GM21528 (cell line): ENCODE measurements around the gene COMP.

ENCODE experiments used
- ATAC-seq: cut with Tn5 transposase; IDR thresholded peaks from one replicate; pipeline ENCODE4 v1.9.1; 2021; ENCODE audit warnings: mild to moderate bottlenecking, moderate library complexity; ENCODE audit not compliant: unreplicated experiment, low FRiP score

COMP gene

DNA sequence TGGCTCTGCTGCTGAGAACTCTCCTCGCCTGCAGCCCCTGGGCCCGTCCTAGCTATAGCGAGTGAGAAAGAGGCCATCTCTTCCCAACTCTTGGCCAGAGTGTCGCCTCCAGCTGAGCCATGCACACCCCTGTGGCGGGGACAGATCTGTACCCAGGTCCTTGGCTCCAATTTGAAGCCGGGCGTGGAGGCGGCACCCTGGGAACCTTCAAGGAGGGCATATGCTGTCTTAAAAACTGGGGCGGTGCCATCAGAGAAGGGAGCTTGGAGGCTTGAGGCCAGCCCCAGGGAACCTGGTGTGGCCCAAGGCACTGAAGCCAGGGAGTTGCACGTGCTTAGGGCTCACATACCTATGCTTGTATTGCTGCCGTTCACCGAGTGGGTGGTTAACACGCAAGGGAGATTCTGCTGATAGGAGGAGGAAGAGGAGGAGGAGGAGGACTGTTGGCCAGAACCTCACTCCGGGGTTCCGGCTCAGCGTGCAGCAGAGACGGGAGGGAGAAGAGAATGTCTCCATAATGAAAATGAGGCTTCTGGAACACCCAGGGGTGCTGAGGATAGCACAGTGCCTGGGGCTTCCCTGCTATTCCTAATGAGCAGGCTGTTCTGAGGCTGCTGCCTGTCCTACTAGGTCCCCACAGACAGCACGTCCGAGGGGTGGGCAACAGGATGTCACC is 40.7 kb downstream of the COMP start:
- no peak for ATAC-seq

DNA sequence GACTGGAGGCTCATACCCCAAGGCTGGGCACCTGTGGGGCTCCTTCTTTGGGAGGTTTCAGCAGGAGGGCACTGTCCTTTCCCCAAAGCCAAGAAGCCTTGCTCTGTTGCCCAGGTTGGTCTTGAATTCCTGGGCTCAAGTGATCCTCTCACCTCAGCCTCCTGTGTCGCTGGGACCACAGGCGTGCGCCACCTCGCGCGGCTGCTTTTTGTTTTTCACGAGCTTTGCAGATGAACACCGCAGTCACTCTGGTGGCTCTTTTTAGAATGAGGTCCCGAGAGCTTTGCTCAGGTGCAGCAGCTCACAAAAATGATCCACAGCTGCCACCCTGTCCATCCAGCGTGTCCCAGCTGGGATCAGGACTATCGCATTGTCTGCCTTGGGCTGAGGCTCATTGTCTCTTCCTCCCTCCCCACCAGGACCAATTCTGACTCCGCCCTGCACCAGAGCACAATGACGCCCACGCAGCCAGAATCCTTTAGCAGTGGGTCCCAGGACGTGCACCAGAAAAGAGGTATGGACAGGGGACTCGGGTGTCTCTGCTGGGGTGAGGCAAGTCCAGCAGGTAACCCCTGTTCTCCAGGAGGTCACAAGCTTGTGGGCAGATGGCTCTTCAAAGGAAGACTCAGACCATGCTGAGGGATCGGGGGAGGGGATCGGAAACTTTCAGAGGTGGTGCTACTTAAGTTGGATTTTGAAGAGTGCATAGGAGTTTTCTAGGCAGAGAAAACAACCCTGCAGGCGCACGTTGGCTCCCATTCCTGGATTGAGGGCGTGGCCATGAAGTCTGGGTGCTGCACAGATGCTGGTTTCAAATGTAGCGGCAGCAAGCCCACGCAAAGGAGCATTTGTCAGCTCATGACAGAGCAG is 41.5 kb downstream of the COMP start:
- ATAC-seq, result no peak

DNA sequence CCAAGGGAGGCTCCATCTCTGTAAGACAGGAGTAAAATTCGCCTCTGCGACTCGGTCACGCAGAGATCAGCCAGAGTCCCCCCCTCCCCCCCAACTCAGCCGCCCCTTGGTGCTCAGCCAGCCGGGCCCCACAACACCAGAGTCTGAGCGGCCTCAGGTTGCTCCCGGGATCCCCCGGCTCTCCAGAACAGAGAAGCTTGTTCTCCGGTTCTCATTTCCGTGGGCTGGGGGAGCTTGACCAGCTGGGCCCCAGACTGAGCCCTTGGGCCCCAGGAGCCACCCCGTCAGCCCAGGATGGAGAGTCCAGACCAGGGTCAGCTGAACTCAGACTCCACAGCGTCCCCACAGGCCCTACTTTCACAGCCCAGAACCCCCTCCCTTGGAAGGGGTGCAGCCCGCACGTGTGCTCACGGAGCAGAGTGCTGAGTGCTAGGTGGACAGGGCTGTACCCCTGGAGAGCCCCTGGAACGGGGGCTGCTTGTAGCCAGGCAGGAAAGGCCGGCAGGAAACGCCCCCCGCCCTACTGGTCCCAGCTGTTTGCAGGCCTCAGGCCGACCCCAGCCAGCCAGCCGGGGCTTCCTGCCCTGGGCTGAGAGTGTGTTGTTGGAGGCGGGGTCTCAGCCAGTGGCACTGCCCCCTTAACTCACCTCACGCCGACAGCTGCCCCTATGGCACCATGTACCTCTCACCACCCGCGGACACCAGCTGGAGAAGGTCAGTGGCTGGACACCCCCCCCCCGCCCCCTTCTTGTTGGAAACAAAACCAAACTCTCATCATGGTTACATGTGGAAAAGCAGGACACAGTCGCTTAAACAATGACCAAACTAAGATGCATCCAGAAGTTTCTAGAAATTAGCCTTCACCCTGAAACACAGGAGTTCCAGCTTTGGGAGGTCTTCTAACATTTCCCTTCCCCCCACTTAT is 44.4 kb downstream of the COMP start:
- no peak for ATAC-seq

DNA sequence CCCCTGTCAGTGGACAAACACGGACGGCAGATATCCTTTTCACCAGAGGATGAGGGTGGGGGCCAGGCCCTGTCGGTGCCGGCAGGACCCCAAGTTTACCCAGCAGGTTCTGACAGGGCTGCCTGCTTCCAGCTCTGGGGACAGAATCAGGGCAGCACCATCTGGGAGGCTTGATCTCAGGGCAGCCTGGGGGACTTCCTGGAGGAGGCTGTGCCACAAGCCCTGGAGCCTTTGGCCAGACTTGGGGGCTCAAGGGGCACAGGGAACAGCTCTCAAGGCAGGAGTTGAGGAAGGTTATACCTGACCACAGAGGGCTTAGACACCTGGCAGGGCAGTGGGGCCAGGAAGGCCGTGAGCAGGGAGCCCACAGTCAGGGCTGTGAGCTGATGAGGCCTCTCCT is 45.2 kb downstream of the COMP start:
- no peak for ATAC-seq

DNA sequence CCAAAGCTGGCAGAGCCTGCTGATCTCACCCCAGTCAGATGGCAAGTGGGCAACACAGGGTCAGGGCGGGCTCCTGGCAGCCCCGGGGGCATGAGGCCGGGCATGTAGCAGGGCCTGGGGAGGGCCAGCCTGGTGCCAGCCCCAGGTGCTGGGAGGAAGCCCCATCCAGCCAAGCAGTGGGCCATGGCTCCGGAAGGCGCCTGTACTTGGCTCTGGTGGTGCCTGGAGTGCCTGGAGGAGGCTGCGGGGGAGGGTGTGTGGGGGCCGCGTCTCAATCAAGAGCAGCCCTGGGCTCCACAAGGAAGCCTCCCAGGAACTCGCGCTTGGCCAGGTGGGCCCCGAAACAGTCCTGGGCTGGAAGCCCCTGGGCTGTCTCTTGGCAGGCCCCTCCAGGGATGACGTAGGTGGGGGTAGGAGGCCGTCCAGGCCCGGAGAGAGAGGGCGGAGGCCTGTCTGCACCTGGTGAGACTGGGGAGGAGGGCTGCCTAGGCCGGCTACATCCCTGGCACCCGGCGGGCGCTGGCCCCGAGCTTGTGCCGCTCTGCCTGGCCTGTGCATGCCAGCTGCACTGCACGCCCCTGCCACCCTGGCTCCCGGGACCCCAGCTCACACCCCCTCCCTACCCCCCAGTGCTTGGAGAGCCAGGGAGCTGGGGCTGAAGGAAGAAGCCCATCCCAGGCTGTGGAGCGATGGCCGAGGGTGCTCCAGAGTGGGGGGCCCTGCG is 45.9 kb downstream of the COMP start:
- no peak for ATAC-seq

DNA sequence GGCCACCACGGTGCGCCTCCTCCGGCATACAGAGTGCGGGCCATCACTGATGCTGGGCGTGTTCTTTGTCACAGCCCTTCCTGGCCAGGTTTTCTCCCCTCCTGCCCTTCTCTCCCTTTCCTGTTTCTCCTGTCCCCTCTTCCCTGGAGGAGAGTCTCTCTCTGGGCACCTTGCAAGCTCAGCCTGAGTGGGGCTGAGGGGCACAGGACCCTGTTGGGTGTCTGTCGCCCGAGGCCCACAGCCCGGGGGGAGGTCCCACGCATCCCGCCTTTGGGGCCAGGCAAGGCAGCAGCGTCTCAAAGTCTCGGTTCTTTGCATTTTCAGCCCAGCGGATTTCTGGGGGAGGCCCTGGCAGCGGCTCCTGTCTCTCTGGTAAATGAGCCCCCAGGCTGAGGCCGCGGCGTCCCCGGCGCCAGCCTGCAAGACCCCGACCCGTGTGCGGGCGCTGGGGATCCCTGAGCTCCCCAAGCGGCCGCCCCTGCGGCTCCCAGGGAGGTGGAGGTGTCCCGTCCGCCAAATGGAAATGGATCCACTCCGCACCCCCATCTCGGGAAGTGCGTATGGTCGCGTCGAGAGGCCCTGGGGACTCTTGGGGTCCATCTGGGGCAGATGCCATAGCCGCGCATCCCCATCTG is 47.2 kb downstream of the COMP start:
- ATAC-seq, result no peak

DNA sequence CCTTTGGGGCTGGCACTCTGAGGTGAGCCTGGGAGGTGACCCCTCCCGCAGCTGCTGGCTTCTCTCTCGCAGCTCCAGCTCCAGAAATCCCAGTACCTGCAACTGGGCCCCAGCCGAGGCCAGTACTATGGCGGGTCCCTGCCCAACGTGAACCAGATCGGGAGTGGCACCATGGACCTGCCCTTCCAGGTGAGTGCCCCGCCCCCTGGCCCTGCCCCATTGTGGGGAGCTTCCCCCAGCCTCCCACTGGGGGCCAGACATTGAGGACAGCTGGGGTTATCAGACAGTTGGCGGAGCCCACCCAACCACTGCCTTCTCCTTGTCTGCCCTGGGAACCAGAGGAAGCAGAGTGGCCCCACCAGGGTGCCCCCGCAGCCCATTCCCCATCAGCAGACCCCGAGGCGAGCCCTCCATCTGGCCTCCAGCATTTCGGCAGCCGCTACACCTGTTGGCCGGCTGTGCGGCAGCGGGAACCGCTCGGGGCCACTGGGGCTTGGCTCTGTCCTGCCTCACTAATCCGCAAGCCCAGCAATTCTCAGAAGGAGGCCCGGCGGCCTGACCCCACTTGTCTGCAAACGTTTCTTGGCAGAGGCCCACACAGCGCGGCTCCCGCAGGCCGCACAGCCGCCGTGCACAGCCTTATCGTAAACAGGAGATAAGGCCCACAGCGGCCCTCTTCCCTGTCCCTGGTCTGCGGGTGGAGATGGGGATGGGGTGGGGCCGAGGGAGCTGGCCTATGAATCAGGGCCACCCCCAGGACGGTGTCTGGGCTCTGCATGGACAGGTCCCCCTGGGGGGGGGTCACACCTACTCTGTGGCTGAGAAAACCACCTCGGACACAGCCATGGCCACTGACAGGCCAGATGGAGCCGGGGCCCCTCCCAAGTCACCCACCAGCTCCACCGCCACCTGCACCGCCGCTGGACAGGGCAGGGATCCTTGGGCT is 48.0 kb downstream of the COMP start:
- no peak for ATAC-seq

DNA sequence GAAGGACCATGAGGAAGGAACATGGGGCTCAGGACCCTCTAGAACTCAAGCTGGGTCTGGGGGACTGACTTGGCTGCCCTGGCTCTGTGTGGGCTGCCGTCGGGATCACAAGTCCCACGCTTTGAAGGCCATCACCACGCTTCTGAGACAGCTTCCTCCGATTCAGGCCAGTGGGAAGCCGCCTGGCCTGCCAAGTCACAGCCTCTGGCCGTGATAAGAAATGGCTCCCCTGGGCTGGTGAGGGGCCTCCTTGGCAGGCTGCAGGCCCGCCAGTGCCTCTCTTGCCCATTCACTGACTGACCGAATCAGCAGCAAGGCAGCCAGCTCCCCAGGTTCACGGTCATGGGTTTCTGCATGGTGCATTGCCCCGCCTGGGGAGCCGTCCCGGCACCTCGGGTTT is 48.8 kb downstream of the COMP start:
- ATAC-seq, result no peak

DNA sequence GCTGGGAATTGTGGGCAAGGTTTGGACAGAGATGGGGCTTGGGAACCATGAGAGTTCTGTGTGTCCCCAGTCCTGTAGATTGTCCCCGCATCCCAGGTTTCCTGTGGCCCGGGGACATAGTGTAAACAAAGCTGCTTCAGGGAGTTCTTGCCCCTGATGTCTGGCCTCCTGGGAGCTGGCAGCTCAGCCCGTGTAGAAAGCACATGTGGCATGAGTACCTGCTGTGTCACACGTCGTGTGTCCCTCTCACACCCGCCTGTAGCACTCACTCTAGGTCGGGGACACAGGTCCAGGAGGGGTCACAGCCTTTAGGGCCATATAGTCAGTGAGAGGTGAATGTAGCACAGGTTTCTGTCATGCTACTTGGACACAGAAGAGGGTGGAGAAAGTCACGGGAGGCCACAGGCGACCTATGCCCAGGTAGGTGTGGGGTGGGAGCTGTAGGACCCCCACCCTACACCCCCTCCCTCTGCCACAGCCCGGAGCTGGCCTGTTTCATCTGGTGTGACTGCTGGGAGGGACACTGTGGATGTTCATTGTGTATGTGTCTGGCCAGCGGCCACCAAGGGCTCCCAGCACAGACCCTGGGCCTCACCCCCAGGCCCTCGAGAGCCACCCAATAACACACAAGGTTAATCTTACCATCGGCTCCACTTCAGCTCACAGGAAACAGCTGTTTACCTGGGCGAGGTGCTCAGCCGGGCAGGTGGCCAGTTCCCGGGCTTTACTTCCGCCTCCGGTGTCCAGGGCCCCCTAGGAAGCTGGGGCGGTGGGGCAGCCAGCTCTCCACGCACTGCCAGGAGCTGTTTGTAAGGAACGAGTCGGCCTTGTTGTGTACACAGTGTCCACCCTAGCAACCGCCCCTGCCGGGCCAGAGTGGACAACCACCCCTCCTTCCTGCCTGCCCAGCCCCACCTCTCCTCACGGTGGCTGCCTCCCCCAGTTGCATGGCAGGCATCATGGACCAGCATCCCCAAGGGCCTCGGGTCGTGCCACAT is 49.7 kb downstream of the COMP start:
- ATAC-seq, result no peak

DNA sequence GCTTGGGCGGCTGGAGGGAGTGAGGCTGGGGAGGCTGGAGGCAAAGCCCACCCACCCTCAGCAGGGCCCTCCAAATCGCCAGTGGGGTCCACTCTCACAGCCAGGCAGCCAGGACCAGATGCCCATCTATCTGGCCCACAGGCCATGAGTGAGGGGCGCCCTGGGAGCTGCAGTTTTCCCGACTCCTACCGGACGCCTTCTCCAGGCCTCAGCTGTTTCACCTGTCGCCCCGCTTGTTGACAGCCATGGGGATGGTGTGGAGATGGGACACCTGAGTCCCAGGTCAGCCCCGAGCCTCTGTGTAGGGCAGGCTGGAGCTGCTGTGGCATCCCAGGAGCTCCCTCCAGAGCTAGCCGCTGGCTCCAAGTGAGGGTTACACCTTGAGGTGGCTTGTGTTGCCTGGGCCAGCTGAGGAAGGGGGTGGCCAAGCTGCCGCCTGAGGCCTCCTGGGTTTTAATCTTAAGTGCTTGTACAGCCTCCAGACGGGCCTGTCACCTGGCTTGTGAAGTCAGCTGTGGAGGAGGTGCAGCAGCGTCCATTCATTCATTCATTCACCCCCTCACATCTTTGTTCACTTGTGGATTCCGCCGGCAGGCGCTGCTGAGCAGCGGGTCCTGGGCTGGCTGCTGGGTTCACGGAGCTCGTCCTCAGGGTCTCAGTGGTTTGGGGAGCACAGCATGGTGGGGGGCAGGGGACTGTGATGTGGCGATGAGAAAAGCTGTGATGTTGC is 52.0 kb downstream of the COMP start:
- no peak for ATAC-seq

DNA sequence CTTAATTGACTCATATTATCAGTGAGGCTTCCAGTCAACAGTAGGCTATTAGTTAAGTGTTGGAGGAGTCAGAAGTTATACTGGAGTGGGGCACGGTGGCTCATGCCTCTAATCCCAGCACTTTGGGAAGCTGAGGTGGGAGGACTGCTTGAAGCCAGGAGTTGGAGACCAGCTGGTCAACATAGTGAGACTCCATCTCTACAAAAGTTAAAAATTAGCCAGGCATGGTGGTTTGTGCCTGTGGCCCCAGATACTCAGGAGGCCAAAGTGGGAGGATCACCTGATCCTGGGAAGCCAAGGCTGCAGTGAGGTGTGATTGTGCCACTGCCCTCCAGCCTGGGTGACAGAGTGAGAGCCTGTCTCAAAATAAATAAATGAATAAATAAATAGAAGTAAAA is 53.2 kb downstream of the COMP start:
- ATAC-seq, result no peak

DNA sequence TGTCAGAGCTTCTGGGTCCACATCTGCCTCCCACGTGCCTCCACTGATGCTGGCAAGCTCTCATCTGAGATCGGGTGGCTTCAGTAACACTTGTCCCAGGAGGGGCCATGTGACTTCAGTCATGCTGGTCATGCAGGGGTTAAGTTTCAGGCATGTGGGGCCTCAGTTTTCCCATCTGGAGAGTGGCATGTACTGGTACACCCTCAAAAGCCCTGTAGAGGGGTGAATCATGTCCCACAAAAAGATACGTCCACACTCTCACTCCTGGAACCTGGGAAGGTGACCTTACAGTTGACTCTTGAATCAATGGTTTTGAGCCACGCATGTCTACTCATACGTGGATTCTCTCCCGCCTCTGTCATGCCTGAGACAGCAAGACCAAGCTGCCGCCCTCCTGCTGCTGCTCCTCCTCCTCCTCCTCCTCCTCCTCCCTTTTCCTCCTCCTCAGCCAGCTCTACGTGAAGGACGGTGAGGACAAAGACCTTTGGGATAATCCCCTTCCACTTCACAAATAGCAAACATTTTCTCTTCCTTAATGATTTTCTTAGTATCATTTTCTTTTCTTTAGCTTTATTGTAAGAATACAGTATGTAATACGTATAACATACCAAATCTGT is 53.7 kb downstream of the COMP start:
- no peak for ATAC-seq

DNA sequence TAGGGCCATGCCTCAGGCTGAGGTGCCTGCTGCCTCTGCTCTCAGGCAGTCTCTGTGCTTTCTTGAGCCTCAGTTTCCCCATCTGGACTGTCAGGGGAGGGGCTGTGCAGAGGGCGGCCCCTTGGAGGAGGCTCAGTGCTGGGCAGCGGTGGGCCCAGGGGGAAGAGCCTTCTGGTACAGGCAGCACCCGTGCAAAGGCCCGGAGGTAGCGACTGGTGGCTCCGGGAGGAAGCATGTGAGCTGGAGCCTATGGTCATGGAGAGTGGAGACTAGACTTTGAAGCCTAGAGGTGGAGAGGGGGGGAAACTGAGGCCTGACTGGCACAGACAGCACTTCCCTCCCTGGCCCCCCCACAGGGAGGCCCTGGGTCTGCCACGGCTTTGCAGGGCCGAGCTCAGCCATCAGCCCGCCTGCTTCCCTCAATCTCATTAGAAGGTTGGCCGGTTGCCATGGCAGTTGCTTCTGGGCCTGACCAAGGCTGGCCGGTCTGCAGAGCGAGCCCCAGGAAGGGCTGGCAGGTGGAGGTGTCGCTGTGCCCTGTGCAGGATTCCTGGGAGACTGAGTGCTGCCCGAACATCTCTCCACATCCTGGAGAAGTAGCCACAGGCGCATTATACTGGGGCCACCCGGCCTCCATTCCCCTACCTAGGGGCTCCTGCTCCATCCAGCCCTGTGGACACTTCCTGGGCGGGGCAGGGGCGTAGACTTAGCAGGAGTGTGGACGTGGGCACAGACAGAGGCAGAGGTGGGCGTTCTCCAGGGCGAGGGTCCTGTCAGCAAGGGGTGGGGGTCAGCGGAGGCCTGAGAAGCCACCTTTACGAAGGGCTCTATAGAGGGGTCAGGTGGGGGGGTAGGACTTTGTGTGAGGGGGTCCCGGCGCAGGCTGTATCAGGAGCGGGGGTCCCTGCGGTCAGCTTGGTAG is 54.4 kb downstream of the COMP start:
- no peak for ATAC-seq

DNA sequence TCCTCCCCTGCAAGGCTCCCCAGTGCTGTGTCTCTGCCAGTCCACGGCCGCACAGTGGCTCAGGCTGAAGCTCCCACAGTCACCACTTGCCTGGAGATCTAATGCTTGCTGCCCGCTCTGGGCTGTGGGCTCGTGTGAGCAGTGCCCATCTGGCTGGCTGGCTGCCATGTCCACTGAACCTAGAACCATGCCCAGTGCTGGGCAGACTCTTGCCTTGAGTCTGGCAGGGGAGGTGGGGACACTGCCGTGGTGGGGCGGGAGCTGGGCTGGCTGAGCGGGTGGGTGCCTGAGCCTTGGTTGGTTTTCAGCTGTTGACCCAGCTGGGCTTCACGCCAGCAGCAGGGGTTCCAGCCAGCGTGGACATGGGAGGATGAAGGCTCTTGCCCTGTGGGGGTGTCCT is 55.4 kb downstream of the COMP start:
- no peak for ATAC-seq

DNA sequence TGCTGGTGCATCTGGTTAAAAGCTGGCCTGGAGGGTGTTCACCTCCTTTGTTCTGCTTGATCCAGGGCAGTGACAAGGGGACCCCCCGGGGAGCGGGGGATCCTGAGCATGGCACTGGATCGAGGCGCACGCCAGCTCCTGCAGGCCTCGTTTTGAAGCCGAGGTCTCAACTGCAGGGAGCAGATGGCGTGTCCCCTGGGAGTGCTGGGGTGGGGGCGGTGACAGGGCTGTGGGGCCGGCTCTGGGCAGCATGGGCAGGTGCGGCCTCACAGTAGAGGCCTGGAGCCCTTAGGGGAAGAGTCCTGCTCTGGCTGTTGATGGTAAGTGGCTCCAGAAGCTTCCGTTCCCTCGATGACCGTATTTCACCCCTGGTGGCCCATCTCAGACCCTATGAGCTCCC is 55.8 kb downstream of the COMP start:
- no peak for ATAC-seq
